K562 (cell line): ENCODE measurements around the gene SLC38A10.

ENCODE experiments used
- RFX5 ChIP-seq: IDR thresholded peaks from 2 replicates; pipeline ENCODE4 v1.6.1; 2011; ENCODE audit warnings: low read depth, mild to moderate bottlenecking, improper control_type of control experiment, low read length
- TF ChIP-seq, protein P1 (sequence below), 3 experiments: IDR thresholded peaks in 2 of 3; conservative IDR thresholded peaks in 1 of 3; 2 replicates each; pipeline ENCODE4 v1.5.1; 2011 to 2012; ENCODE audit warnings: low read length in 3 of 3, mild to moderate bottlenecking in 3 of 3, control low read depth in 2 of 3, improper control_type of control experiment in 1 of 3, inconsistent platforms in 1 of 3, low read depth in 1 of 3, mixed read lengths in 1 of 3, moderate library complexity in 1 of 3; ENCODE audit not compliant: insufficient read depth in 2 of 3
- TF ChIP-seq, protein P2 (sequence below): fragments of 250-450 bp; sonication (Bioruptor Pico); IDR thresholded peaks from 2 replicates; pipeline ENCODE4 v1.4.0; 2020; ENCODE audit warnings: mild to moderate bottlenecking, moderate library complexity

DNA sequence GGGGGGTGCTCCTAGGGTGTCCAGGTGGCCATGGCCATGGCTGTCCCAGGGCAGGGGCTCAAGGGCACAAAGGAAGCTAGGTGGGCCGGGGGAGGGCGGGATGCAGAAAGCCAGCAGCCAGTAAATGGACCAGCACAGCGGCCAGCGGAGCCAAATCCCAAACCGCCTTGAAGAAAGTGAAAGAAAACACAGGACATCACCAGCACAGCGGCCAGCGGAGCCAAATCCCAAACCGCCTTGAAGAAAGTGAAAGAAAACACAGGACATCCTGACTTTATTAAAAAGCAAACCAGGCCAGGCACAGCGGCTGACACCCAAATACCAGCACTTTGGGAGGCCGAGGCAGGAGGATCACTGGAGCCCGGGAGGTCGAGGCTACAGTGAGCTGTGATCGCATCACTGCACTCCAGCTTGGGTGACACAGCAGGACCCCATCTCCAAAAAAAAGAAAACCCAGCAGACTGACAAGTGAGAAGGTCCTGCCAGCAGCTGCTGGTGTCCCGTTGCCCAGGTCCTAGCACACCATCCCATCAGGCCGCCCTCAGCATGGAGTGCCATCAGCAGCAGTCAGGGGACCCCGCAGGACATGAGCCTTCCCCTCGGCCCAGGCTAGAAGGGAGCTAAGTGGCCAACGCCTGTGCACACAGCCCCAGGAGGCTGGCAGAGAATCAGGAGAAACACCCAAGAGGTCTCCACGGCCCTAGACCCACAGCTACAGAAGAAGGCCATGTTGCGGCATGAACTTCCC lies 17.0 kb downstream of the SLC38A10 start:
- TF ChIP-seq, protein P1, sequence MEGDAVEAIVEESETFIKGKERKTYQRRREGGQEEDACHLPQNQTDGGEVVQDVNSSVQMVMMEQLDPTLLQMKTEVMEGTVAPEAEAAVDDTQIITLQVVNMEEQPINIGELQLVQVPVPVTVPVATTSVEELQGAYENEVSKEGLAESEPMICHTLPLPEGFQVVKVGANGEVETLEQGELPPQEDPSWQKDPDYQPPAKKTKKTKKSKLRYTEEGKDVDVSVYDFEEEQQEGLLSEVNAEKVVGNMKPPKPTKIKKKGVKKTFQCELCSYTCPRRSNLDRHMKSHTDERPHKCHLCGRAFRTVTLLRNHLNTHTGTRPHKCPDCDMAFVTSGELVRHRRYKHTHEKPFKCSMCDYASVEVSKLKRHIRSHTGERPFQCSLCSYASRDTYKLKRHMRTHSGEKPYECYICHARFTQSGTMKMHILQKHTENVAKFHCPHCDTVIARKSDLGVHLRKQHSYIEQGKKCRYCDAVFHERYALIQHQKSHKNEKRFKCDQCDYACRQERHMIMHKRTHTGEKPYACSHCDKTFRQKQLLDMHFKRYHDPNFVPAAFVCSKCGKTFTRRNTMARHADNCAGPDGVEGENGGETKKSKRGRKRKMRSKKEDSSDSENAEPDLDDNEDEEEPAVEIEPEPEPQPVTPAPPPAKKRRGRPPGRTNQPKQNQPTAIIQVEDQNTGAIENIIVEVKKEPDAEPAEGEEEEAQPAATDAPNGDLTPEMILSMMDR (IDR thresholded peaks at IDR 0.05 in 2 of 3, conservative IDR thresholded peaks at IDR 0.05 in 1 of 3; ENCODE audit: insufficient read depth in 2 of 3, low read depth in 1 of 3, low read length in 3 of 3): no peak
- TF ChIP-seq RFX5: no peak
- TF ChIP-seq, protein P2, sequence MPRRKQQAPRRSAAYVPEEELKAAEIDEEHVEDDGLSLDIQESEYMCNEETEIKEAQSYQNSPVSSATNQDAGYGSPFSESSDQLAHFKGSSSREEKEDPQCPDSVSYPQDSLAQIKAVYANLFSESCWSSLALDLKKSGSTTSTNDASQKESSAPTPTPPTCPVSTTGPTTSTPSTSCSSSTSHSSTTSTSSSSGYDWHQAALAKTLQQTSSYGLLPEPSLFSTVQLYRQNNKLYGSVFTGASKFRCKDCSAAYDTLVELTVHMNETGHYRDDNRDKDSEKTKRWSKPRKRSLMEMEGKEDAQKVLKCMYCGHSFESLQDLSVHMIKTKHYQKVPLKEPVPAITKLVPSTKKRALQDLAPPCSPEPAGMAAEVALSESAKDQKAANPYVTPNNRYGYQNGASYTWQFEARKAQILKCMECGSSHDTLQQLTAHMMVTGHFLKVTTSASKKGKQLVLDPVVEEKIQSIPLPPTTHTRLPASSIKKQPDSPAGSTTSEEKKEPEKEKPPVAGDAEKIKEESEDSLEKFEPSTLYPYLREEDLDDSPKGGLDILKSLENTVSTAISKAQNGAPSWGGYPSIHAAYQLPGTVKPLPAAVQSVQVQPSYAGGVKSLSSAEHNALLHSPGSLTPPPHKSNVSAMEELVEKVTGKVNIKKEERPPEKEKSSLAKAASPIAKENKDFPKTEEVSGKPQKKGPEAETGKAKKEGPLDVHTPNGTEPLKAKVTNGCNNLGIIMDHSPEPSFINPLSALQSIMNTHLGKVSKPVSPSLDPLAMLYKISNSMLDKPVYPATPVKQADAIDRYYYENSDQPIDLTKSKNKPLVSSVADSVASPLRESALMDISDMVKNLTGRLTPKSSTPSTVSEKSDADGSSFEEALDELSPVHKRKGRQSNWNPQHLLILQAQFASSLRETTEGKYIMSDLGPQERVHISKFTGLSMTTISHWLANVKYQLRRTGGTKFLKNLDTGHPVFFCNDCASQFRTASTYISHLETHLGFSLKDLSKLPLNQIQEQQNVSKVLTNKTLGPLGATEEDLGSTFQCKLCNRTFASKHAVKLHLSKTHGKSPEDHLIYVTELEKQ: no peak
